GM18526 (cell line): Measurements from ENCODE around the gene LRRC38.

Experiments
- POLR2A ChIP-seq: IDR thresholded peaks from 3 replicates; pipeline ENCODE4 v1.6.1; 2011; ENCODE audit not compliant: insufficient read length; ENCODE audit errors: extremely low read depth

Gene LRRC38

GRCh38 chr1:13495186-13495585 is 18.6 kb downstream of the LRRC38 start:
- no peak for TF ChIP-seq POLR2A

- TF ChIP-seq POLR2A: no peak
These were observed 19.1 kb downstream of the LRRC38 start for GRCh38 chr1:13494712-13495111.

- TF ChIP-seq POLR2A: no peak
These were observed 19.8 kb downstream of the LRRC38 start for GRCh38 chr1:13494025-13494424.

GRCh38 chr1:13492711-13493110 is 21.1 kb downstream of the LRRC38 start:
- TF ChIP-seq POLR2A: no peak

- TF ChIP-seq POLR2A: no peak
These were observed 25.8 kb downstream of the LRRC38 start for GRCh38 chr1:13487957-13488356.

- TF ChIP-seq POLR2A: no peak
These were observed 26.5 kb downstream of the LRRC38 start for GRCh38 chr1:13487143-13487868.

GRCh38 chr1:13483946-13484345 is 29.9 kb downstream of the LRRC38 start:
- TF ChIP-seq POLR2A: no peak

GRCh38 chr1:13482600-13482999 is 31.2 kb downstream of the LRRC38 start:
- TF ChIP-seq POLR2A: no peak

- TF ChIP-seq POLR2A: no peak
These were observed 34.5 kb downstream of the LRRC38 start for GRCh38 chr1:13479171-13479856.

GRCh38 chr1:13478692-13479091 is 35.1 kb downstream of the LRRC38 start:
- TF ChIP-seq POLR2A: no peak

- TF ChIP-seq POLR2A: no peak
These were observed 44.5 kb downstream of the LRRC38 start for GRCh38 chr1:13469343-13469742.

GRCh38 chr1:13465515-13465914 is 48.3 kb downstream of the LRRC38 start:
- TF ChIP-seq POLR2A: no peak

GRCh38 chr1:13462682-13463081 is 51.1 kb downstream of the LRRC38 start:
- TF ChIP-seq POLR2A: no peak

- TF ChIP-seq POLR2A: no peak
These were observed 51.8 kb downstream of the LRRC38 start for GRCh38 chr1:13461977-13462376.

GRCh38 chr1:13456904-13457532 is 56.8 kb downstream of the LRRC38 start:
- TF ChIP-seq POLR2A: no peak

GRCh38 chr1:13451399-13451965 is 62.3 kb downstream of the LRRC38 start:
- no peak for TF ChIP-seq POLR2A
